ENCODE data around the gene CLIC1. TPM values are rescaled to one million over a fixed set of nuclear protein-coding genes. Genes with fewer than 3 reads are reported as not detected.

The CLIC1 gene
- total and polyA plus RNA-seq, 5 donors: 99.4 to 153 (median 116) TPM

DNA sequence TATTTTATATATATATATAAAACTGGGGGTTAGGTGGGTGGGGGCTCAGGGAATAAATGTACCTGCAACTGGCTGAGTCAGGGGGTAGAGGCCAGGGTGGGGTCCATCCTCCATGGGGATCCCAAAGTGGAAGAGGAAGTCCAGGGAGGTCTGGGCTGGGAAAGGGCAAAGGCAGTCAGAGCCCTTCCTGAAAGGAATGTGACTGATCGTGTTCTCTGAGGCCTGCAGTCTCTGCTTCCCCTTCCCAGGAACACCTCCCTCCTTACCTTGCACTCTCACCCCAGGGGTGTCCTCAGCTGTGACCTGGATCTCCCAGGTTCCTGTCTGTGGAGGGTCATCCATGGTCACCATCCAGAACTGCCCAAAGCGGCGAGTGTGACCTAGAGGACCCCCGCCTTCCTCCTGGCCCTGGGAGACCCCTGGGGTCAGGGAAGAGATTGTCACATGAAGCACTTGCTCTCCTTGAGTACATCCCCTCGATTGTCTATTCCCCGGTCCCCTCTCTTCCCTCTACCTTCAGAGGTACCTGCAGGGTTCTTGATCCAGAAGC is 30.8 kb upstream of the CLIC1 start:
- Histone ChIP-seq H3K27ac (ENCODE audit: low read length) (no peak overlapping the region), H3K27me3 (ENCODE audit: control insufficient read depth, insufficient read depth) (no peaks in the 10 kb centered on the region), H3K4me1 (ENCODE audit: control insufficient read depth, insufficient read depth, low read length) (no peaks in the 10 kb centered on the region), H3K4me3 (ENCODE audit: low read length) (no peak overlapping the region), H3K9me3 (ENCODE audit: control insufficient read depth, low read length) (no peaks in the 10 kb centered on the region)
- ATAC-seq (no peak), DNase-seq (no peak)
- intact Hi-C loops (cut with DNase I): no loop called here
- 82% methylated on average over 6 of the region's 6 CpGs for WGBS

DNA sequence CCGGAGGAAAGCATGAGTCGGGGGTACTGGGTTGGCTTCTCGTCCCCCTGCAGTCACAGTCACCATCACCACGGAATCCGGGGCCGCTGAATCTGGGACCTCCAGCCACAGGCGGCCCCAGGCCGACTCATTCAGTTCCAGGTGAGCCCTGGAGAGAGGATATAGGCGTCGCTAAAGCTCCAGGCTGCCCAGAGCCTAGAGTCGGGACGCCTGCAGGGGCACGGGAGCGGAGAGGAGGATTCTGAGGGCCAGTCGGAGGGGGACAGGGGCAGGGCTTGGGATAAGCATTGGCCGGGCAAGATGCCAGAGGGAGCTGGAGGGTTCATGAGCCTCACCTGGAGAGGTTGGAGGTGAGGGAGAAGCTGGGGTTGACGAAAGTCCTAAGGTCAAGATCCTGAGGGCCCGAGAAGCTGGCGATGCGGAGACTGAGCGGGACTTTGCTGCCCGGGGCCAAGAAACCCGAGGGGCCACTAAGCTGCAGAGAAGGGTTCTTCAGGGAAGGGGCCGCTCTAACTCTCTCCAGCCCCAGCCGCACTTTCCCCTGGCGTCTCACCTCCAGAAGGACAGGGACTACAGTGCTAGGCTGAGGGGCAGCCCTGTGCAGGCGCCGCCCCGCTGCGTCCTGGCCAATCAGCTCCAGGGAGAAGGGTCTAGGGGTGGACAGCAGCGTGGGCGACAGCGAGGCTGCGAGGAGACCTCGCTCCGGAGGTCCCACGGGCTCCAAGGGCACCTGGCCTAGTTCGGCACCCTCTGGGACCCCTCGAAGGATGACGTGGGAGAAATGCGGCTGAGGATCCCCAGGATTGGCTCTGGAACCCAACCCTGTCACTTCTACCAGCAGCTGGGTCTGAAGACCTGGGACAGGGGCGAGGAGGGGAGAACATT is 29.8 kb upstream of the CLIC1 start:
- intact Hi-C loops (cut with DNase I): no loop called here
- 42% methylated on average over 42 of the region's 42 CpGs for WGBS
- no peaks in the 10 kb centered on the region for H3K27me3 ChIP-seq (ENCODE audit: control insufficient read depth, insufficient read depth)
- ATAC-seq (peak; percentile 43 to 70), DNase-seq (peak in 1 of 3 donors; percentile 72)
- H3K27ac ChIP-seq (ENCODE audit: low read length): no peak overlapping the region
- no peaks in the 10 kb centered on the region for H3K4me1 ChIP-seq (ENCODE audit: control insufficient read depth, insufficient read depth, low read length)
- H3K9me3 ChIP-seq (ENCODE audit: control insufficient read depth, low read length): no peaks in the 10 kb centered on the region
- no peak overlapping the region for H3K4me3 ChIP-seq (ENCODE audit: low read length)

- ATAC-seq (no peak), DNase-seq (no peak)
- intact Hi-C loops (cut with DNase I): no loop called here
- Histone ChIP-seq H3K4me3 (ENCODE audit: low read length) (no peak overlapping the region), H3K9me3 (ENCODE audit: control insufficient read depth, low read length) (no peaks in the 10 kb centered on the region), H3K4me1 (ENCODE audit: control insufficient read depth, insufficient read depth, low read length) (no peaks in the 10 kb centered on the region), H3K27ac (ENCODE audit: low read length) (no peak overlapping the region), H3K27me3 (ENCODE audit: control insufficient read depth, insufficient read depth) (no peaks in the 10 kb centered on the region)
- WGBS: 88% methylated on average over 9 of the region's 9 CpGs
Observed at GRCh38 chr6:31765559-31765909, 29.2 kb upstream of the CLIC1 start.

DNA sequence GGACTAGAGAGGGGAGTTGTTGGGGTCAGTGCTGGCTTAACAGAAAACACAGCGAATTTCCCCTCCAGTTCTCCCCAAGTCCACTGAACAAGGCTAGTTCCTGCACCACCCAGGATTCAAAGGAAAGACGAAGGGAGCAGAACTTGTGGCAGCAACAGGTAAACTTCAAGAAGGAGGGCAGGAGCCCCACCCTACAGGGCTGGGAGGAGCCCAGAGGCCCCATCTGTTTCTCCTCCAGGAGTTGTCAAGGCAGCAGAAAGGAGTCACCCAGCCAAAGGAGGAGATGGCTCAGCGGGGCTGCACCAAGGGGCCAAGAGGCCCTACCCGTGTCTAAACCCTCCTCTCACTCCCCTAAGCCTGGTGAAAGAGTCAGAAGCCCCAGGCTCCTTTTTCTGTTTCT is 27.9 kb upstream of the CLIC1 start:
- WGBS: 80% methylated on average over 4 of the region's 4 CpGs
- H3K27me3 ChIP-seq (ENCODE audit: control insufficient read depth, insufficient read depth): no peaks in the 10 kb centered on the region
- H3K9me3 ChIP-seq (ENCODE audit: control insufficient read depth, low read length): no peaks in the 10 kb centered on the region
- H3K27ac ChIP-seq (ENCODE audit: low read length): no peak overlapping the region
- no peak for ATAC-seq
- no peaks in the 10 kb centered on the region for H3K4me1 ChIP-seq (ENCODE audit: control insufficient read depth, insufficient read depth, low read length)
- no peak overlapping the region for H3K4me3 ChIP-seq (ENCODE audit: low read length)
- intact Hi-C loops (cut with DNase I): no loop called here
- DNase-seq: no peak

DNA sequence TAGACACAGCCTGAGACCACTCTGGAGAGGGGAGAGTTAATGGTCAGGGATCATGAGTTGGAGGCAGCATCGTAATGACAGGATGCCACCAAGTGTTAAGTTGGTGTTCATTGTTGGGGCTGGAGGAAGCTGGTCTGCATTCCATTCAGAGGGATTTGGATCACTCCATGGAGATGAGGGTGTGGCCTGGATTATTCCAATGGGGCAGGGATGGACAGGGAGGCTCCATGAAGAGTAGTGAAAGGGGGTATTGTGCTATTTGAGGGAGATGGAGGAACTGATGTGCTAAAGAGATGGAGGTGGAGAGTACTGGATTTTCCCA is 27.2 kb upstream of the CLIC1 start:
- H3K27ac ChIP-seq (ENCODE audit: low read length): no peak overlapping the region

GRCh38 chr6:31762878-31763618 is 26.7 kb upstream of the CLIC1 start:
- intact Hi-C loops (cut with DNase I): no loop called here
- H3K4me1 ChIP-seq (ENCODE audit: control insufficient read depth, insufficient read depth, low read length): no peaks in the 10 kb centered on the region
- no peak for ATAC-seq
- H3K27ac ChIP-seq (ENCODE audit: low read length): no peak overlapping the region
- H3K27me3 ChIP-seq (ENCODE audit: control insufficient read depth, insufficient read depth): no peaks in the 10 kb centered on the region
- 73% methylated on average over 8 of the region's 8 CpGs for WGBS
- H3K4me3 ChIP-seq (ENCODE audit: low read length): no peak overlapping the region
- no peak for DNase-seq
- H3K9me3 ChIP-seq (ENCODE audit: control insufficient read depth, low read length): no peaks in the 10 kb centered on the region

More for the DNA sequence above, 27.2 kb upstream of the CLIC1 start:
- DNase-seq (no peak), ATAC-seq (peak; percentile 39 to 82)
- intact Hi-C loops (cut with DNase I): no loop called here
- H3K9me3 ChIP-seq (ENCODE audit: control insufficient read depth, low read length): no peaks in the 10 kb centered on the region
- H3K4me1 ChIP-seq (ENCODE audit: control insufficient read depth, insufficient read depth, low read length): no peaks in the 10 kb centered on the region
- H3K27me3 ChIP-seq (ENCODE audit: control insufficient read depth, insufficient read depth): no peaks in the 10 kb centered on the region
- 8% methylated on average over 1 of the region's 1 CpG for WGBS
- H3K4me3 ChIP-seq (ENCODE audit: low read length): no peak overlapping the region

DNA sequence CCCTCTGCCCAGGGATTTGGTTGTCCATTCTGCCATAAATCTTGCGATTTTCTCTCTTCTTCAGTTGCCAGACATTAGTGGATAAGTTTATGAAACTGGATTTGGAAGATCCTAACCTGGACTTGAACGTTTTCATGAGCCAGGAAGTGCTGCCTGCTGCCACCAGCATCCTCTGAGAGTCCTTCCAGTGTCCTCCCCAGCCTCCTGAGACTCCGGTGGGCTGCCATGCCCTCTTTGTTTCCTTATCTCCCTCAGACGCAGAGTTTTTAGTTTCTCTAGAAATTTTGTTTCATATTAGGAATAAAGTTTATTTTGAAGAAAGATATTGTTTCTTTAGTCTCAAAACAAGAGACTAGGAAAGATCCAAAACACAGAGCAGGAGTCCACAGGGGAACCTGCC is 26.0 kb upstream of the CLIC1 start, which contains the start of gene SAPCD1:
SAPCD1 (plus strand) TSS at position 301 of the 400 bp plus-strand sequence. CDS start 399 bp downstream, outside the sequence.
- H3K27ac ChIP-seq (ENCODE audit: low read length): no peak within 1 kb of the TSS
- H3K27me3 ChIP-seq (ENCODE audit: control insufficient read depth, insufficient read depth): no peaks in the 10 kb centered on the region
- DNase-seq (no peak), ATAC-seq (no peak)
- H3K9me3 ChIP-seq (ENCODE audit: control insufficient read depth, low read length): no peaks in the 10 kb centered on the region
- WGBS: 74% methylated on average over 4 of the region's 4 CpGs
- intact Hi-C loops (cut with DNase I): no loop called here
- no peak within 1 kb of the TSS for H3K4me3 ChIP-seq (ENCODE audit: low read length)
- H3K4me1 ChIP-seq (ENCODE audit: control insufficient read depth, insufficient read depth, low read length): no peaks in the 10 kb centered on the region

- 96% methylated on average over 8 of the region's 8 CpGs for WGBS
- intact Hi-C loops (cut with DNase I): no loop called here
- Histone ChIP-seq H3K27ac (ENCODE audit: low read length) (no peak overlapping the region), H3K4me3 (ENCODE audit: low read length) (no peak overlapping the region), H3K4me1 (ENCODE audit: control insufficient read depth, insufficient read depth, low read length) (no peaks in the 10 kb centered on the region), H3K27me3 (ENCODE audit: control insufficient read depth, insufficient read depth) (no peaks in the 10 kb centered on the region), H3K9me3 (ENCODE audit: control insufficient read depth, low read length) (no peaks in the 10 kb centered on the region)
- DNase-seq (no peak), ATAC-seq (no peak)
Observed at GRCh38 chr6:31761343-31761742, 25.0 kb upstream of the CLIC1 start.

DNA sequence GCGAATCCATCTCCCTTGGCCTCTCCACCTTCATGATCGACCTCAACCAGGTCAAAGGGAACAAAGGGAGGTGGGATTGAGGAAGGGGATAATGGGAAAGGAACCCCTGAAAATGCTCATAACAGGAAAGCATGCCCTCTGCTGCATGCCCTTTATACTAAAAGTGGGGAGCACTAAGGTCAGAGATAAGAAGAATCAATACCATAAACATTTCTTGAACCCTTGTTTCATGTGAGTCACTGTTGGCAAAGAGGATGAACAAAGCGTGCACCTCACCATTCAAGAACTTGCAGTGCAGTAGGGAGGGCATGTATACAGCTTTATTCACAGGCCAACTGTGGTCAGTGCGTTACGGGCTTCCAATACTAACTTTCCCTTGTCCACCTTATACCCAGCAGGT is 24.5 kb upstream of the CLIC1 start:
- WGBS: 95% methylated on average over 5 of the region's 5 CpGs
- Histone ChIP-seq H3K4me3 (ENCODE audit: low read length) (no peak overlapping the region), H3K27me3 (ENCODE audit: control insufficient read depth, insufficient read depth) (no peaks in the 10 kb centered on the region), H3K4me1 (ENCODE audit: control insufficient read depth, insufficient read depth, low read length) (no peaks in the 10 kb centered on the region), H3K27ac (ENCODE audit: low read length) (no peak overlapping the region), H3K9me3 (ENCODE audit: control insufficient read depth, low read length) (no peaks in the 10 kb centered on the region)
- ATAC-seq: no peak
- no peak for DNase-seq
- intact Hi-C loops (cut with DNase I): no loop called here

DNA sequence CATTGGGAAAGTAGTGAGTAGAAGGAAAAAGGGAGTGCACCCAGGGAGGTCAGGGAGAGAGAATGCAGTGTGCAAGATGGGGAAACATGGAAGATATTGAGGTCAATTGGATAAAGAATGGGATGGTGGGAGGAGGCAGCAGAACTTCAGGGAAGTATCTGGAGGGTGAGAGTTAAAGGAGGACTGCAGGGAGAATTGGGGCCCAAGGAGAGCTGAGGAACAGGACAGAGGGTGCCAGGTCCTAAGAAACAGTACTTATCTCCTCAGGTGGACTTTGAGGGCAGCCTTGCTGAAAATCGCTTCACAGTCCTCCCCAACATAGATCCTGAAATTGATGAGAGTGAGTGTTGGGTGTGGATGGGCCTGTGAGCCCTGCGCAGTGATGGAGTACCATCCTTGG is 22.0 kb upstream of the CLIC1 start:
- Histone ChIP-seq H3K9me3 (ENCODE audit: control insufficient read depth, low read length) (no peaks in the 10 kb centered on the region), H3K27me3 (ENCODE audit: control insufficient read depth, insufficient read depth) (no peaks in the 10 kb centered on the region), H3K27ac (ENCODE audit: low read length) (no peak overlapping the region), H3K4me3 (ENCODE audit: low read length) (no peak overlapping the region), H3K4me1 (ENCODE audit: control insufficient read depth, insufficient read depth, low read length) (no peaks in the 10 kb centered on the region)
- intact Hi-C loops (cut with DNase I): no loop called here
- 96% methylated on average over 2 of the region's 2 CpGs for WGBS
- ATAC-seq (no peak), DNase-seq (no peak)

DNA sequence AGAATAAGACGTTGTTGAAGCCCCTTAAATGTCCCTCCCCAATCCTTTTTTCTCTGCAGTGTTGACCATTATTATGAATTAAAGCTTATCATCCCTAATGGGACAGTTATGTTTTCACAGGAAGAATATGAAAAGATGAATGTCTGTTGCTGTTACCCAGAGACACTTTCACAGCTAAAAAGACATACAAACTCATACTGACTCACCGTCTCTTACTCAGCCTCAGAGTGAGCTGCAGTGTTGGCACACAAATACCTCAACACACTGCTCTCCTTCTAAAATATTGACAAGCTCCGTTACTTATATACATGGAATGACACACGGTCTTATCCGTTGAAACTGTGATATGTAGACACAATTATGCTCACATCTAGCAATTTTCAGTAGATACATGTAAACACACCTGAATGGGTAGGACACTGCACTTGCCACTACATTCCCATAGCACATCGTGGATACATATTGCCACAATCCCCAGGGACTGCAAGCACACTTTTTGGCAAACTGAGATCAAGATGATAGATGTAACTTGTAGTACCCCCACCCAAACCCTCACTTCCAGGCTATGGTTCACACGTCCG is 16.5 kb upstream of the CLIC1 start:
- H3K4me1 ChIP-seq (ENCODE audit: control insufficient read depth, insufficient read depth, low read length): no peaks in the 10 kb centered on the region
- H3K27ac ChIP-seq (ENCODE audit: low read length): no peak overlapping the region
- DNase-seq (no peak), ATAC-seq (no peak)
- whole genome bisulfite sequencing: 72% methylated on average over 8 of the region's 8 CpGs
- no peak overlapping the region for H3K4me3 ChIP-seq (ENCODE audit: low read length)
- intact Hi-C loops (cut with DNase I): no loop called here
- H3K27me3 ChIP-seq (ENCODE audit: control insufficient read depth, insufficient read depth): no peaks in the 10 kb centered on the region
- H3K9me3 ChIP-seq (ENCODE audit: control insufficient read depth, low read length): no peaks in the 10 kb centered on the region
